IPS DF 6.9 (cell line): ENCODE results near the gene LDHB.
A peak's percentile ranks its signal among the peaks of the same experiment; 100 is the strongest.
"Not testable (repeated sequence)": the region's sequence is repeated elsewhere in the genome, so short reads cannot be mapped to it uniquely, and the experiment has no call there.

ENCODE experiments used
- DNase-seq: peaks from one replicate; pipeline ENCODE4 v3.0.0-alpha.2; 2013; ENCODE audit warnings: low read depth, low spot score
- H3K27ac ChIP-seq: one replicate; pipeline ENCODE4 v1.5.1; 2013; ENCODE audit warnings: low read length, control low read depth
- H3K27me3 ChIP-seq: 2 replicates; pipeline ENCODE4 v1.6.1; 2013; ENCODE audit warnings: mild to moderate bottlenecking, low read length; ENCODE audit not compliant: control insufficient read depth, insufficient read depth
- H3K36me3 ChIP-seq: 2 replicates; pipeline ENCODE4 v1.6.1; 2013; ENCODE audit warnings: low read length; ENCODE audit not compliant: control insufficient read depth, insufficient read depth
- H3K4me1 ChIP-seq: 2 replicates; pipeline ENCODE4 v1.6.1; 2013; ENCODE audit warnings: low read length; ENCODE audit not compliant: control insufficient read depth, insufficient read depth
- H3K4me3 ChIP-seq: 2 replicates; pipeline ENCODE4 v1.5.1; 2013; ENCODE audit warnings: mild to moderate bottlenecking, low read length
- H3K9me3 ChIP-seq: 2 replicates; pipeline ENCODE4 v1.6.1; 2013; ENCODE audit warnings: low read length, inconsistent platforms; ENCODE audit not compliant: control insufficient read depth, insufficient read depth
- WGBS: extraction: QIAGEN DNeasy Blood & Tissue Kit; methylation state at CpG from one replicate; pipeline ENCODE4 v1.1.7; 2013; ENCODE audit warnings: mixed read lengths, missing lambda C conversion rate; ENCODE audit not compliant: insufficient read length, insufficient coverage; 5-methylcytosine and 5-hydroxymethylcytosine counted together

Gene LDHB

GRCh38 chr12:21662122-21662792 is 4.6 kb upstream of the LDHB start:
- no peak for DNase-seq
- H3K27me3 ChIP-seq: no peaks in the 10 kb centered on the region
- H3K36me3 ChIP-seq: no peaks in the 10 kb centered on the region
- no peak overlapping the region for H3K27ac ChIP-seq
- no peak overlapping the region for H3K4me3 ChIP-seq
- peaks cover 2% of the 10 kb centered on the region; the same call in 1 of the 2 replicates for H3K4me1 ChIP-seq
- WGBS: no CpG with 5 or more reads among the region's 27 CpGs
- no peaks in the 10 kb centered on the region for H3K9me3 ChIP-seq

GRCh38 chr12:21661396-21662093 is 3.9 kb upstream of the LDHB start:
- H3K27ac ChIP-seq, H3K4me1 ChIP-seq, H3K4me3 ChIP-seq, H3K36me3 ChIP-seq, H3K27me3 ChIP-seq, DNase-seq, H3K9me3 ChIP-seq: not testable (repeated sequence)
- no CpG with 5 or more reads among the region's 44 CpGs for WGBS

- Histone ChIP-seq H3K4me1 (peaks cover 2% of the 10 kb centered on the region; the same call in 1 of the 2 replicates), H3K4me3 (no peak overlapping the region), H3K9me3 (no peaks in the 10 kb centered on the region), H3K27ac (no peak overlapping the region), H3K36me3 (no peaks in the 10 kb centered on the region; the same call in 1 of the 2 replicates), H3K27me3 (no peaks in the 10 kb centered on the region)
- no CpG with 5 or more reads among the region's 1 CpG for WGBS
- no peak for DNase-seq
These were observed 1.7 kb upstream of the LDHB start for GRCh38 chr12:21659383-21659782.

- Histone ChIP-seq H3K4me3 (peak overlapping the region; percentile 95; the same call in 1 of the 2 replicates), H3K9me3 (no peaks in the 10 kb centered on the region), H3K36me3 (peaks cover 10% of the 10 kb centered on the region; the same call in 1 of the 2 replicates), H3K27me3 (no peaks in the 10 kb centered on the region), H3K4me1 (peaks cover 2% of the 10 kb centered on the region; the same call in 1 of the 2 replicates), H3K27ac (no peak overlapping the region)
- DNase-seq: no peak
- no CpG with 5 or more reads among the region's 16 CpGs for WGBS
These were observed 727 bp downstream of the LDHB start for GRCh38 chr12:21656905-21657325.

- DNase-seq: no peak
- Histone ChIP-seq H3K36me3 (peaks cover 15% of the 10 kb centered on the region; the same call in 1 of the 2 replicates), H3K27me3 (no peaks in the 10 kb centered on the region), H3K4me1 (peaks cover 2% of the 10 kb centered on the region; the same call in 1 of the 2 replicates), H3K4me3 (no peak overlapping the region), H3K27ac (no peak overlapping the region), H3K9me3 (no peaks in the 10 kb centered on the region)
- no CpG with 5 or more reads among the region's 4 CpGs for WGBS
These were observed 2.1 kb downstream of the LDHB start for GRCh38 chr12:21655591-21655990.

- no peak overlapping the region for H3K27ac ChIP-seq
- H3K36me3 ChIP-seq: peaks cover 34% of the 10 kb centered on the region; the same call in 1 of the 2 replicates
- DNase-seq: no peak
- no peaks in the 10 kb centered on the region for H3K27me3 ChIP-seq
- H3K9me3 ChIP-seq: no peaks in the 10 kb centered on the region
- WGBS: no CpG with 5 or more reads among the region's 1 CpG
- no peak overlapping the region for H3K4me3 ChIP-seq
- peaks cover under 1% of the 10 kb centered on the region; the same call in 1 of the 2 replicates for H3K4me1 ChIP-seq
These were observed 5.8 kb downstream of the LDHB start for GRCh38 chr12:21651821-21652220.

GRCh38 chr12:21650997-21651396 is 6.6 kb downstream of the LDHB start:
- no peak for DNase-seq
- WGBS: no CpG with 5 or more reads among the region's 1 CpG
- Histone ChIP-seq H3K27me3 (no peaks in the 10 kb centered on the region), H3K27ac (no peak overlapping the region), H3K4me1 (peaks cover 1% of the 10 kb centered on the region; the same call in 1 of the 2 replicates), H3K36me3 (peaks cover 36% of the 10 kb centered on the region; the same call in 1 of the 2 replicates), H3K9me3 (no peaks in the 10 kb centered on the region), H3K4me3 (no peak overlapping the region)

- Histone ChIP-seq H3K9me3 (no peaks in the 10 kb centered on the region), H3K27ac (no peak overlapping the region), H3K27me3 (no peaks in the 10 kb centered on the region), H3K4me1 (peaks cover 1% of the 10 kb centered on the region; the same call in 1 of the 2 replicates), H3K36me3 (peaks cover 40% of the 10 kb centered on the region; the same call in 1 of the 2 replicates), H3K4me3 (no peak overlapping the region)
- no CpG with 5 or more reads among the region's 3 CpGs for WGBS
- no peak for DNase-seq
These were observed 8.6 kb downstream of the LDHB start for GRCh38 chr12:21649034-21649433.

GRCh38 chr12:21648378-21648777 is 9.3 kb downstream of the LDHB start:
- no CpG with 5 or more reads among the region's 2 CpGs for WGBS
- Histone ChIP-seq H3K9me3 (no peaks in the 10 kb centered on the region), H3K27ac (no peak overlapping the region), H3K27me3 (no peaks in the 10 kb centered on the region), H3K4me3 (no peak overlapping the region), H3K4me1 (peaks cover 1% of the 10 kb centered on the region; the same call in 1 of the 2 replicates), H3K36me3 (peaks cover 39% of the 10 kb centered on the region; the same call in 1 of the 2 replicates)
- no peak for DNase-seq

- no peak for DNase-seq
- Histone ChIP-seq H3K27me3 (no peaks in the 10 kb centered on the region), H3K4me1 (peaks cover 1% of the 10 kb centered on the region; the same call in 1 of the 2 replicates), H3K27ac (no peak overlapping the region), H3K36me3 (peaks cover 38% of the 10 kb centered on the region; the same call in 1 of the 2 replicates), H3K4me3 (no peak overlapping the region), H3K9me3 (no peaks in the 10 kb centered on the region)
These were observed 10.5 kb downstream of the LDHB start for GRCh38 chr12:21647179-21647578.
